ENCODE data around the gene DCLK1. TPM values are rescaled to one million over a fixed set of nuclear protein-coding genes. Genes with fewer than 3 reads are reported as not detected.

The DCLK1 gene
- total and polyA plus RNA-seq, 4 donors = 0.04 to 0.56 (median 0.20) TPM

GRCh38 chr13:35953537-35954206 lies 177.5 kb downstream of the DCLK1 start:
- WGBS = 21% methylated on average over 12 of the region's 12 CpGs
- no peaks in the 10 kb centered on the region for H3K36me3 ChIP-seq (ENCODE audit: control insufficient read depth in 4 of 4, insufficient read depth in 3 of 4, low read depth in 1 of 4, low read length in 3 of 4)
- no peaks in the 10 kb centered on the region for H3K9me3 ChIP-seq (ENCODE audit: control insufficient read depth in 4 of 4, low read length in 3 of 4)
- H3K4me3 ChIP-seq (ENCODE audit: low read depth in 1 of 3, low read length in 3 of 3) = no peak overlapping the region
- H3K9ac ChIP-seq (ENCODE audit: low read depth in 1 of 2, low read length in 2 of 2) = no peak overlapping the region
- no peak for DNase-seq (ENCODE audit: low spot score)
- H3K4me1 ChIP-seq (ENCODE audit: control insufficient read depth in 4 of 4, insufficient read depth in 4 of 4, low read length in 3 of 4) = no peaks in the 10 kb centered on the region
- TF ChIP-seq TAF1 (conservative IDR thresholded peaks at IDR 0.05) = no peak
- no peak for TF ChIP-seq HNF4G (IDR thresholded peaks at IDR 0.05)
- TF ChIP-seq RAD21 (IDR thresholded peaks at IDR 0.05) = peak; percentile 71 to 73
- TF ChIP-seq JUND (IDR thresholded peaks at IDR 0.05) = no peak
- TF ChIP-seq EGR1 (IDR thresholded peaks at IDR 0.05; ENCODE audit: low read depth in 2 of 2) = no peak
- TF ChIP-seq REST (IDR thresholded peaks at IDR 0.05) = no peak
- no peak for TF ChIP-seq NR2F2 (IDR thresholded peaks at IDR 0.05)
- no peak for TF ChIP-seq RXRA (IDR thresholded peaks at IDR 0.05)
- no peak for TF ChIP-seq MAX (IDR thresholded peaks at IDR 0.05)
- no peak for TF ChIP-seq GABPA (IDR thresholded peaks at IDR 0.05 in 1 of 2, conservative IDR thresholded peaks at IDR 0.05 in 1 of 2)
- TF ChIP-seq YY1 (IDR thresholded peaks at IDR 0.05) = no peak
- TF ChIP-seq FOXA1 (IDR thresholded peaks at IDR 0.05) = no peak
- TF ChIP-seq CTCF (IDR thresholded peaks at IDR 0.05; ENCODE audit: low read depth, low read length, missing input control) = peak; percentile 35
- no peaks in the 10 kb centered on the region for H3K27me3 ChIP-seq (ENCODE audit: control insufficient read depth in 4 of 4, insufficient read depth in 4 of 4, low read length in 3 of 4)
- no peak overlapping the region for H3K27ac ChIP-seq (ENCODE audit: low read depth in 1 of 2, low read length in 2 of 2)

GRCh38 chr13:35947315-35947714 lies 183.9 kb downstream of the DCLK1 start:
- Histone ChIP-seq H3K27ac (ENCODE audit: low read depth in 1 of 2, low read length in 2 of 2) (no peak overlapping the region), H3K9me3 (ENCODE audit: control insufficient read depth in 4 of 4, low read length in 3 of 4) (peaks cover 0 to 7% (median under 1%) of the 10 kb centered on the region in 4 donors)
- 58% methylated on average over 4 of the region's 4 CpGs for WGBS

More at GRCh38 chr13:35947315-35947714, 183.9 kb downstream of the DCLK1 start:
- no peaks in the 10 kb centered on the region for H3K4me1 ChIP-seq (ENCODE audit: control insufficient read depth in 4 of 4, insufficient read depth in 4 of 4, low read length in 3 of 4)
- H3K36me3 ChIP-seq (ENCODE audit: control insufficient read depth in 4 of 4, insufficient read depth in 3 of 4, low read depth in 1 of 4, low read length in 3 of 4) = no peaks in the 10 kb centered on the region
- H3K27me3 ChIP-seq (ENCODE audit: control insufficient read depth in 4 of 4, insufficient read depth in 4 of 4, low read length in 3 of 4) = no peaks in the 10 kb centered on the region
- TF ChIP-seq RXRA (IDR thresholded peaks at IDR 0.05) = no peak
- TF ChIP-seq ZBTB33 (IDR thresholded peaks at IDR 0.05) = no peak
- no peak for DNase-seq (ENCODE audit: low spot score)
- no peak overlapping the region for H3K9ac ChIP-seq (ENCODE audit: low read depth in 1 of 2, low read length in 2 of 2)
- H3K4me3 ChIP-seq (ENCODE audit: low read depth in 1 of 3, low read length in 3 of 3) = no peak overlapping the region
